ENCODE measurements around the gene SLC2A11. TPM values are rescaled to one million over a fixed set of nuclear protein-coding genes. Genes with fewer than 3 reads are reported as not detected.

Gene SLC2A11
- total RNA-seq, 2 experiments from 2014 or later: 7.6 to 7.7 TPM

Other genes with a start within 250 kb of the SLC2A11 start
- gene DRICH1, start 225.6 kb upstream of the SLC2A11 start, total RNA-seq: under 1 TPM; 0.41 to 0.65 TPM
- gene RGL4, start 166.9 kb upstream of the SLC2A11 start, total RNA-seq: 10 to 100 TPM; 13.5 to 14.6 TPM
- gene ZNF70, start 106.8 kb upstream of the SLC2A11 start, total RNA-seq: 1 to 10 TPM; 1.6 to 1.7 TPM
- under 1 TPM in 1 of 2 experiments, not detected in 1; 0.80 TPM for gene VPREB3, start 103.5 kb upstream of the SLC2A11 start, total RNA-seq
- 1 to 10 TPM in 1 of 2 experiments, under 1 TPM in 1; 0.30 to 1.3 TPM for gene C22orf15, start 94.9 kb upstream of the SLC2A11 start, total RNA-seq
- gene CHCHD10, start 89.9 kb upstream of the SLC2A11 start, total RNA-seq: 100 to 1,000 TPM; 131 to 134 TPM
- gene MMP11, start 85.0 kb upstream of the SLC2A11 start, total RNA-seq: 1 to 10 TPM in 1 of 2 experiments, under 1 TPM in 1; 0.32 to 1.1 TPM
- gene SMARCB1, start 70.9 kb upstream of the SLC2A11 start, total RNA-seq: 10 to 100 TPM; 78.2 to 95.2 TPM
- gene DERL3, start 18.9 kb upstream of the SLC2A11 start, total RNA-seq: 1 to 10 TPM; 5.2 to 5.7 TPM
- 1,000 to 10,000 TPM; 1,478 to 1,739 TPM for gene MIF, start 36.5 kb downstream of the SLC2A11 start, total RNA-seq
- gene GSTT2B, start 103.3 kb downstream of the SLC2A11 start, total RNA-seq: not detected
- gene DDTL, start 109.0 kb downstream of the SLC2A11 start, total RNA-seq: 1 to 10 TPM; 2.3 to 2.8 TPM
- 100 to 1,000 TPM in 1 of 2 experiments, 10 to 100 TPM in 1; 91.3 to 118 TPM for gene DDT, start 116.6 kb downstream of the SLC2A11 start, total RNA-seq
- not detected for gene GSTT2, start 122.3 kb downstream of the SLC2A11 start, total RNA-seq
- gene GSTT4, start 147.6 kb downstream of the SLC2A11 start, total RNA-seq: not detected
- 100 to 1,000 TPM in 1 of 2 experiments, 10 to 100 TPM in 1; 95.9 to 102 TPM for gene CABIN1, start 153.4 kb downstream of the SLC2A11 start, total RNA-seq

Measured in activated CD4-positive, alpha-beta T cell treated with anti-CD3 and anti-CD28 coated beads for 36 hours (primary cell).